Bronchial epithelial cell (primary cell): ENCODE measurements around the gene MED23. TPM values are rescaled to one million over a fixed set of nuclear protein-coding genes. Genes with fewer than 3 reads are reported as not detected.
"Not testable (repeated sequence)": the region's sequence is repeated elsewhere in the genome, so short reads cannot be mapped to it uniquely, and the experiment has no call there.

Experiments used
- DNase-seq: peaks from one replicate; pipeline ENCODE4 v3.0.0-alpha.2; 2010; ENCODE audit warnings: low read depth
- FAIRE-seq: peaks from 2 replicates; lab custom pipeline; 2011; peaks lifted over from hg19 to GRCh38; lab: Jason Lieb, UNC
- H3K27me3 ChIP-seq: 2 replicates; pipeline ENCODE4 v1.5.1; 2011; ENCODE audit warnings: low read length; ENCODE audit not compliant: control insufficient read depth, insufficient read depth
- H3K36me3 ChIP-seq: 2 replicates; pipeline ENCODE4 v1.5.1; 2011; ENCODE audit warnings: low read length; ENCODE audit not compliant: control insufficient read depth, insufficient read depth
- H3K4me3 ChIP-seq: 2 replicates; pipeline ENCODE4 v1.5.1; 2011; ENCODE audit warnings: mild to moderate bottlenecking, low read depth, low read length, control low read depth
- total RNA-seq: library from RNA; depleted of rRNA; stranded (reverse); fragments of >200 nt; gene quantifications from 2 replicates; pipeline ENCODE4 v1.2.1, GENCODE V29; 2014
- TF ChIP-seq, protein P1 (sequence below): IDR thresholded peaks from 2 replicates; pipeline ENCODE4 v1.5.1; 2011; ENCODE audit warnings: mild to moderate bottlenecking, moderate library complexity, low read length, control low read depth, inconsistent platforms; ENCODE audit not compliant: insufficient read depth, severe bottlenecking

The MED23 gene
- total RNA-seq, 1 donor from 2014 or later: 19.5 TPM

DNA sequence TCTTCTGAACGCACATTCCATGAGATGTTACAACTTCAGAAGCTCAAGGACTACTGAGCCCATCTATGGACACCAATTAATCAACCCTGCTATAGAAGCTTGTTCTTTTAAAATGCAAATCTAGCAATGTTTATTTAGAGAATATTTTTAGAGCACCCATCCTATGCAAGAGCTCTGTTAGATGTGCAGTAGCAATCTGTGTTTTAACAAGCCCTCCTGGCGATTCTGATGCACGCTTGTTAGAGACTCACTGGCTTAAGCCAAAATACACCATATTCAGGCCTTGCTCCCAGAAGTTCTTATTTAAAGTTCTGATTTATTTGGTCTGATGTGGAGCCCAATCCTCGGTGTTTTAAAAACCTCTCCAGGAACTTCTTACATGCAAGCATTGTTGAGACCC, 76.1 kb downstream of the MED23 start:
- TF ChIP-seq, protein P1, sequence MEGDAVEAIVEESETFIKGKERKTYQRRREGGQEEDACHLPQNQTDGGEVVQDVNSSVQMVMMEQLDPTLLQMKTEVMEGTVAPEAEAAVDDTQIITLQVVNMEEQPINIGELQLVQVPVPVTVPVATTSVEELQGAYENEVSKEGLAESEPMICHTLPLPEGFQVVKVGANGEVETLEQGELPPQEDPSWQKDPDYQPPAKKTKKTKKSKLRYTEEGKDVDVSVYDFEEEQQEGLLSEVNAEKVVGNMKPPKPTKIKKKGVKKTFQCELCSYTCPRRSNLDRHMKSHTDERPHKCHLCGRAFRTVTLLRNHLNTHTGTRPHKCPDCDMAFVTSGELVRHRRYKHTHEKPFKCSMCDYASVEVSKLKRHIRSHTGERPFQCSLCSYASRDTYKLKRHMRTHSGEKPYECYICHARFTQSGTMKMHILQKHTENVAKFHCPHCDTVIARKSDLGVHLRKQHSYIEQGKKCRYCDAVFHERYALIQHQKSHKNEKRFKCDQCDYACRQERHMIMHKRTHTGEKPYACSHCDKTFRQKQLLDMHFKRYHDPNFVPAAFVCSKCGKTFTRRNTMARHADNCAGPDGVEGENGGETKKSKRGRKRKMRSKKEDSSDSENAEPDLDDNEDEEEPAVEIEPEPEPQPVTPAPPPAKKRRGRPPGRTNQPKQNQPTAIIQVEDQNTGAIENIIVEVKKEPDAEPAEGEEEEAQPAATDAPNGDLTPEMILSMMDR: no peak
- no peak overlapping the region for H3K4me3 ChIP-seq
- FAIRE-seq: no peak
- DNase-seq: no peak
- no peaks in the 10 kb centered on the region for H3K27me3 ChIP-seq
- H3K36me3 ChIP-seq: no peaks in the 10 kb centered on the region

DNA sequence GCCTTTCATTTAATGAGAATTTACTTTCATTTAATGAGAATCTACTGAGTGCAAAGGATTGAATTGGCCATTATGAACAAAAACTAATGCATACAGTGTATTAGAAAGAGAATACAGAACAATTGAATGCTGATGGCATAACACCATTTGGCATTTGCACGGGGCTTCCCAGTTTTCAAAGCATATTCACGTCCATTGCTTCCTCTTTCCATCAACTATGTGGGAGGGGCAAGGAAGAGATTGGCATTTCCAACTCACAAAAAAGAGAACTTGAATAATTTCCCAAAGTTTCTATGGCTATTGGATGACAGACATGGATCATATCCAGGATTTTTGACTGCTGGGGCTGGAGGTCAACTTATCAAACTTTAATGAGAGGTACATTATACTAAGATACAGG, 78.2 kb downstream of the MED23 start:
- FAIRE-seq: no peak
- Histone ChIP-seq H3K36me3 (no peaks in the 10 kb centered on the region), H3K27me3 (no peaks in the 10 kb centered on the region), H3K4me3 (no peak overlapping the region)
- TF ChIP-seq, protein P1: no peak
- no peak for DNase-seq

DNA sequence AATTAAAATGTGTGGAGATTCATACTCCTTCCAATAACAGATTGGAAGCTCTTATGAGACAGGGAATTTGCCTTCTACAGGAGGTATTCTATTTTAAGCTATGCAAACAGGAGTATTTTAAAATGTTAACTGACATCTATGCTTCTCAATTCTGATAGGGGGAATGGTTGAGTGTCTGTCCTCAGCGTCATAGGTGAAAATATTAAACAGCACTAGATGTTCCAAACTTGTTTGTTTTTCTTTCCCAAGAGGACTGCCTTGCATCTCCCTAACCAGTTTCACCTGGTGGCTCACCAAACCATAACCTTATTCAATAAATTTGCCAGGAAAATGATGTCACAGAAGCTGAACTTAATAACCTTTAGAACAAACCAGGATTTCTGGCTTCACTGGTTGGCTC, 79.6 kb downstream of the MED23 start:
- TF ChIP-seq, protein P1: no peak
- DNase-seq (no peak), FAIRE-seq (no peak)
- H3K4me3 ChIP-seq: no peak overlapping the region
- no peaks in the 10 kb centered on the region for H3K36me3 ChIP-seq
- no peaks in the 10 kb centered on the region for H3K27me3 ChIP-seq

DNA sequence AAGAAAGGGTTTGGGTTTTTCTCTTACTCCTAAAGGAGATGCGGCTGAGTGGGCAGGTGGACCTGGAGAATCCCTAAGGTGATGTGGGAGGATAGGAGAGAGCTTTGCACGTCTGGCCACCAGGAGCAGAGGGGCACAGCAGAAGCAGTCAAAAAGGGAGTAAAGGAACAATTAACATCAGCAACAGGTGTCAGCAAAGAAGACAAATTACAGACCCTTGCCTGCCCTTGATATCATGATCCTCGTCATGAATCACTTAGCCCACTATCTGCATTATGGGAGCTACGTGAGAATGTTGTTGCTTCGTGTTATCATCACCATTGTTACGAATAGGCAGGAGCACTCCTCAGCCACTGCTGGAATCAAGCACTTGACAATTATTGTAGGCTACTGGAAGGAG, 80.6 kb downstream of the MED23 start:
- TF ChIP-seq, protein P1: no peak
- H3K27me3 ChIP-seq: no peaks in the 10 kb centered on the region
- H3K4me3 ChIP-seq: no peak overlapping the region
- no peaks in the 10 kb centered on the region for H3K36me3 ChIP-seq
- no peak for FAIRE-seq
- DNase-seq: no peak

DNA sequence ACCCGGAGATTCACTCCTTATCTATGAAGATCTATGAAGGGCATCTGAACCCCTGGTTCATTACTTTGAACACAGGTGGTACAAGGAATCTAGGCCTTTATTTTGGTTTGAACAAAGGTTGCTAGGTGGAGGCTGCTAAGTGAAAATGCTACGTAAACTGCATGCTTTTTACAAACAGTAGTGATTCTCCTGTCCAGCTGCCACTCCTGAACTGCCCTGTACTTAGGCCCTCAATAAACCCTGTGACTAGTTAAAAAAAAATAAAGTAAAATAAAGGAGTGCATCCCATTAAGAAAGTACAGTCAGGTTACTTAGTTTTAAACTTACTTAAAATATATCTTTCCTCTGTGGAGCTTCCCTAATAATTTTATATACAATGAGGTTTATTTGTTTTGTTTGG, 82.7 kb downstream of the MED23 start:
- FAIRE-seq (no peak), DNase-seq (no peak)
- Histone ChIP-seq H3K4me3 (no peak overlapping the region), H3K27me3 (no peaks in the 10 kb centered on the region), H3K36me3 (no peaks in the 10 kb centered on the region)
- TF ChIP-seq, protein P1: no peak

DNA sequence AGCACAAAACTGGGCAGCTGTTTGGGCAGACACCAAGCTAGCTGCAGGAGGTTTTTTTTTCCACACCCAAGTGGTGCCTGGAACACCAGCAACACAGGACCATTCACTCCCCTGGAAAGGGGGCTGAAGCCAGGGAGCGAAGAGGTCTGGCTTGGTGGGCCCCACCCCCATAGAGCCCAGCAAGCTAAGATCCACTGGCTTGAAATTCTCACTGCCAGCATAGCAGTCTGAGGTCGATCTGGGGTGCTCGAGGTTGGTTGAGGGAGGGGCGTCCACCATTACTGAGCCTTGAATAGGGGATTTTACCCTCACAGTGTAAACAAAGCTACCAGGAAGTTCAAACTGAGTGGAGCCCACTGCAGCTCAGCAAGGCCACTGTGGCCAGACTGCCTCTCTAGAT, 89.4 kb downstream of the MED23 start:
- H3K27me3 ChIP-seq, DNase-seq, H3K4me3 ChIP-seq, FAIRE-seq, H3K36me3 ChIP-seq: not testable (repeated sequence)
